Activated naive CD4-positive, alpha-beta T cell treated with anti-CD3 and anti-CD28 coated beads for 36 hours (primary cell): Measurements from ENCODE around the gene TBC1D10A. TPM values are rescaled to one million over a fixed set of nuclear protein-coding genes. Genes with fewer than 3 reads are reported as not detected.

Experiments used
- CTCF ChIA-PET: fragments of 350-600 bp; sonication (Branson Sonifier 250); formaldehyde crosslinking; loops from one replicate; lab custom pipeline; 2021; ENCODE audit warnings: antibody characterized with exemption; lab: Charles Lee
- DNase-seq: peaks from one replicate; pipeline ENCODE4 v3.0.0-alpha.2; 2020
- H3K27ac Mint-ChIP-seq: one replicate; pipeline ENCODE4 v1.8.0; 2021; ENCODE audit warnings: mild to moderate bottlenecking, mixed read lengths
- H3K27me3 Mint-ChIP-seq: one replicate; pipeline ENCODE4 v1.8.0; 2021; ENCODE audit warnings: low read depth, mixed read lengths
- H3K36me3 Mint-ChIP-seq: one replicate; pipeline ENCODE4 v1.8.0; 2021; ENCODE audit warnings: low read depth, mixed read lengths
- H3K4me1 Mint-ChIP-seq: one replicate; pipeline ENCODE4 v1.8.0; 2021; ENCODE audit warnings: low read depth, mixed read lengths
- H3K4me3 Mint-ChIP-seq: one replicate; pipeline ENCODE4 v1.8.0; 2021; ENCODE audit warnings: mild to moderate bottlenecking, moderate library complexity, mixed read lengths
- H3K9me3 Mint-ChIP-seq: one replicate; pipeline ENCODE4 v1.8.0; 2021; ENCODE audit warnings: mixed read lengths
- intact Hi-C: fragments of 100-400 bp; cut with micrococcal nuclease; formaldehyde crosslinking; loops from one replicate; pipeline ENCODE4 v1.15.1; 2023
- total RNA-seq, 2 experiments: library from RNA; stranded (reverse); gene quantifications; one replicate each; pipeline ENCODE4 v1.2.3, GENCODE V29; 2021

TBC1D10A gene
- total RNA-seq, 2 experiments from 2014 or later: 19.4 to 21.4 TPM

DNA sequence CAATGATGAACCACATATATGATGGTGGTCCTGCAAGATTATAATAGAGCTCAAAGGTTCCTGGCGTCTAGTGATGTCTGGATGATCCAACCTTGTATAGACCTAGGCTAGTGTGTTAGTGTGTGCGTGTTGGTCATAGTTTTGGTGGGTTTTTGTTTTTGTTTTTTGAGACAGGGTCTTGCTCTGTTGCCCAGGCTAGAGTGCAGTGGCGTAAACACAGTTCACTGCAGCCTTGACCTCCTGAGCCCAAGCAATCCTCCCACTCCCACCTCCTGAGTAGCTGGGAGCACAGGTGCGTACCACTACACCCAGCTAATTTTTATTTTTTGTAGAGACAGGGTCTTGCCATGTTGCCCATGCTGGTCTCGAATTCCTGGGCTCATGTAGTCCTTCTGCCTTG, 46.8 kb downstream of the TBC1D10A start:
- H3K27me3 Mint-ChIP-seq: no peaks in the 10 kb centered on the region
- H3K4me3 Mint-ChIP-seq: no peak overlapping the region
- H3K4me1 Mint-ChIP-seq: peaks cover 30% of the 10 kb centered on the region
- no peak for DNase-seq
- no peaks in the 10 kb centered on the region for H3K36me3 Mint-ChIP-seq
- no peak overlapping the region for H3K27ac Mint-ChIP-seq
- intact Hi-C loops: no loop called here
- CTCF ChIA-PET: interaction anchor here (0.7 to 1.6 kb wide), 8 partner anchors 9 to 178 kb away, joined by 3 to 9 read pairs (median 3); partner anchors contain the start of gene CASTOR1
- H3K9me3 Mint-ChIP-seq: no peaks in the 10 kb centered on the region

DNA sequence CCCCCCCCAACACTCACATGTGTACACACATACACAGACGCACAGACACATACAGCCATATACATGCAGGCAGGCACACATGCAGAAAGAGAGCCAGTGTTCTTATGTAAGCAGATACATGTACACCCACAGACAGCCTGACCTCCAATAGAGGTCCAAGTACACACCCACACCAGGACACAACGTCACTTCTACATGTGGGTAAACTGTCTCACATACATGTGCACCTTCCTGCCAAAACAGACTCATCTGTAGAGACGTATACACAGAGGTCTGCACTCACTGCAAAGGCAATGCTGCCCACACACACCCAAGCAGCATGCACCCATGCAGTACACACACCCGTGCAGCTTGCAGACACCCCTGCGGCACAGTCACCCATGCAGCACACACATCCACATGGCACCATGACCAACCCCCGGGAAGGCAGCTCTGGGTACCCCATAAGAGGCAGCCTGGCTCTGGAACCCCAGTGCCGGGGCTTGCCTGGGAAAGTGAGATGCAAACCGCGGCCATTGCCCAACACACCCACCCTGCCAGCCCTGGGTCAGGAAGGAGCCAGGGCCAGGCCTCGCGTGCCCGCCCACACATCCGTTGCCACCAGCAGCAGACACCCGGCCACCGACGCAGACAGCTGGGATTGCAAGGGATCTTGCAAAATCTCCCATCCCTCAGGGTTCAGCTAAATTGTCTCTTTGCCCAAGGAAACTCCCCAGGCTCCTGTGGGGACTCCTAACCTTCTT, 47.5 kb downstream of the TBC1D10A start:
- Mint-ChIP-seq H3K27ac (no peak overlapping the region), H3K4me1 (peaks cover 35% of the 10 kb centered on the region), H3K27me3 (no peaks in the 10 kb centered on the region), H3K36me3 (no peaks in the 10 kb centered on the region), H3K9me3 (no peaks in the 10 kb centered on the region), H3K4me3 (no peak overlapping the region)
- no peak for DNase-seq
- CTCF ChIA-PET: interaction anchor here (0.7 to 1.5 kb wide), 4 partner anchors 9 to 171 kb away, joined by 3 to 9 read pairs (median 4); partner anchors contain the start of gene CASTOR1
- intact Hi-C loops: no loop called here

DNA sequence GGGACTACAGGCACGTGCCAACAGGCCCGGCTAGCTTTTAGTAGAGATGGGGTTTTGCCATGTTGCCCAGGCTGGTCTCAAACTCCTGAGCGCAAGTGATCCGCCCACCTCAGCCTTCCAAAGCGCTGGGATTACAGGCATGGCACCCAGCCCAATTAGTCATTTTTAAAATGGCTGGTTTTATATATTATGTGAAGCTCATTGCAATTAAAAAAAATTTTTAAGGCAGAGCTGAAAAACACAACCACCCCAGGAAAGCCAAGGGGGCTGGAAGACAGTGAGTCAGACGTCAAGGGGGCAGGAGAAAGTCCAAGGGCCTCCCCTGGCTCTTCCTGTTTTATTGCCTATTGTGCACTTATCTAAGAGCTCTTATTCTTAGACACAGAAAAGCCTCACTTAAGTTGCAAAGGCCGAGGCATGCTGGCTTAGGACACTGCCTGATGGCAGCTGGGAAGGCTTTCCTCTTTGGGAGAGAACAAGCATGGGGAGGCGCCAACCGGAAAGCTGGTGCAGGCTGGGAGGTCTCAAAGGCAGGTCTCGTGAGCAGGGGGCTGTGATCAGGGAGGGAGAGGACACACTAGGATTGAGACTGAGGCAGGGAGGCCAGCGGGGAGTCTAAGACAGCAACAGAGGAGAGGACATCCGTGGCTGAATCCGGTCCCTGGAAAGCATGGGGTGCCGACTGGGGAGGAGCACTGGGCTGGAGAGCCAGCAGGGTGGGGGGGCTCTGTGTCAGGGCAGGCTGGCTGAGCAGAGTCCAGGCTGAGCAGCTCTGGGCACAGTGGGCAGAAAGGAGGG, 49.0 kb downstream of the TBC1D10A start:
- H3K4me1 Mint-ChIP-seq: peaks cover 30% of the 10 kb centered on the region
- DNase-seq: no peak

DNA sequence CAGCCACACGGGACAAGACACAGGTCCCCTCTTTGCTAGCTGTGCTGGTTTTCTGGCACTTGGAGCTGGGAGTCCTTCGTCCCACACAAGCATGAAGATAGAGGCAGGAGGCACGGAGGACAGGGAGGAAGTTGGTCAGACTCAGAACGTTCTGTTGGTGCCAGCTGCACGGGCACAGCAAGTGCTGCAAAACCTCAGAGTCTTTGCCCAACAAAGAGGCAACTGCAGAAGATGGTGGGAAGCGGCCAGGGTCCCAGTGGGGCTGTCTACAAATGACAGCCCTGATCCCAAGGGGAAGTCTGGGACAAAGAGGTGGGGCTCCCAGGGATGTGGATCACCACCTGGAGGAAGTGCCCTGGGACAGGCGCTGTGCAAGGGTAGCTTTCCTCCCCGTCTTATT, 50.7 kb downstream of the TBC1D10A start:
- no peaks in the 10 kb centered on the region for H3K27me3 Mint-ChIP-seq

More for the DNA sequence above, 49.0 kb downstream of the TBC1D10A start:
- intact Hi-C loops: no loop called here
- H3K36me3 Mint-ChIP-seq: no peaks in the 10 kb centered on the region
- no peak overlapping the region for H3K27ac Mint-ChIP-seq
- H3K4me3 Mint-ChIP-seq: no peak overlapping the region
- no peaks in the 10 kb centered on the region for H3K9me3 Mint-ChIP-seq
- no peaks in the 10 kb centered on the region for H3K27me3 Mint-ChIP-seq
- CTCF ChIA-PET: interaction anchor here (0.7 to 2.1 kb wide), 7 partner anchors 8 to 170 kb away, joined by 3 to 11 read pairs (median 5); no protein-coding TSS in a partner anchor

DNA sequence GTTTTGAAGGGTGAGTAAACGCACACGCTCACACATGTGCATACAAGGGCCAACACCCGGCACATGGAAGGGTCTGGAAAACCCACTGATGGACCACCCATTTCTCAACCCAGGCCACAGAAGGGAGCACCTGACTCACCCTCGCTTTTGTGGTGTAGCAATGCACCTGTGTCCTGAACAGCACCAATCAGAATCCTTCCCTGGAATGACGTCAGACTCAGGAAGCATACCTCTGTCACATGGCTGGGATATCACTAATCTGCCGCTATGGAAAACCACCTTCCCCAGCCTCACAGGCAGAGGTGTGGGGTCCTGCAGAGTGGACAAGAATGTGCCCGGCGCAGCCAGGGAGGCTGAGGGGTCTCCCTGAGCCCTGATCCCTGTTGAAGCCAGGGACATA, 51.1 kb downstream of the TBC1D10A start:
- H3K9me3 Mint-ChIP-seq: no peaks in the 10 kb centered on the region
- H3K36me3 Mint-ChIP-seq: peaks cover 1% of the 10 kb centered on the region
- no peaks in the 10 kb centered on the region for H3K27me3 Mint-ChIP-seq
- peak overlapping the region; percentile 62 for H3K27ac Mint-ChIP-seq
- peaks cover 30% of the 10 kb centered on the region for H3K4me1 Mint-ChIP-seq
- DNase-seq: peak; percentile 45
- intact Hi-C loops: loop anchor here (1.0 kb wide), 1 partner anchor 8 kb away; no protein-coding TSS in a partner anchor
- no peak overlapping the region for H3K4me3 Mint-ChIP-seq
- CTCF ChIA-PET: interaction anchor here (1.2 to 2.1 kb wide), 4 partner anchors 10 to 115 kb away, joined by 3 to 11 read pairs (median 6); no protein-coding TSS in a partner anchor

More for the DNA sequence above, 50.7 kb downstream of the TBC1D10A start:
- no peaks in the 10 kb centered on the region for H3K36me3 Mint-ChIP-seq
- no peaks in the 10 kb centered on the region for H3K9me3 Mint-ChIP-seq
- no peak for DNase-seq
- peak overlapping the region; percentile 62 for H3K27ac Mint-ChIP-seq
- intact Hi-C loops: no loop called here
- CTCF ChIA-PET: interaction anchor here (1.2 to 2.1 kb wide), 4 partner anchors 10 to 115 kb away, joined by 3 to 11 read pairs (median 6); no protein-coding TSS in a partner anchor
- no peak overlapping the region for H3K4me3 Mint-ChIP-seq
- H3K4me1 Mint-ChIP-seq: peaks cover 30% of the 10 kb centered on the region

DNA sequence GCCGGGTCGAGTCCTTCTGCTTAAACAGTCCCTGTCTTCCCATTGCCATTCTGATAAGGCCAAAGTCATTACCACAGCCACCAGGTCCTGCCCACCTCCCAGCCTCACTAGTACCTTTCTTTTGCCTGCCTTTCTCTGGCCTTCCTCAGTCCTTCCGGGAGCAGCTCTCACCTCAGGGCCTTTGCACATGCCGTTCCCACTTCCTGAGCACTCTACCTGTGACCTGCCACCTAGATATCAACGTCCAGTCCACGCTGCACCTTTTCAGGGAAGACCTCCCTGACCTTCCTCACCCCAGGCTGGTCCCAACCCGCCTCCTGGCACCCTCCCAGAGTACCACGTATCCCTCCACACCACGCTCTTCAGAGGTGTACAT, 52.3 kb downstream of the TBC1D10A start:
- H3K9me3 Mint-ChIP-seq: no peaks in the 10 kb centered on the region
- H3K36me3 Mint-ChIP-seq: peaks cover 11% of the 10 kb centered on the region
- H3K4me3 Mint-ChIP-seq: no peak overlapping the region
- intact Hi-C loops: no loop called here
- DNase-seq: no peak
- CTCF ChIA-PET: interaction anchor here (2.0 kb wide), 1 partner anchor 13 kb away, joined by 7 read pairs; no protein-coding TSS in a partner anchor
- no peak overlapping the region for H3K27ac Mint-ChIP-seq
- peaks cover 30% of the 10 kb centered on the region for H3K4me1 Mint-ChIP-seq
- H3K27me3 Mint-ChIP-seq: no peaks in the 10 kb centered on the region

DNA sequence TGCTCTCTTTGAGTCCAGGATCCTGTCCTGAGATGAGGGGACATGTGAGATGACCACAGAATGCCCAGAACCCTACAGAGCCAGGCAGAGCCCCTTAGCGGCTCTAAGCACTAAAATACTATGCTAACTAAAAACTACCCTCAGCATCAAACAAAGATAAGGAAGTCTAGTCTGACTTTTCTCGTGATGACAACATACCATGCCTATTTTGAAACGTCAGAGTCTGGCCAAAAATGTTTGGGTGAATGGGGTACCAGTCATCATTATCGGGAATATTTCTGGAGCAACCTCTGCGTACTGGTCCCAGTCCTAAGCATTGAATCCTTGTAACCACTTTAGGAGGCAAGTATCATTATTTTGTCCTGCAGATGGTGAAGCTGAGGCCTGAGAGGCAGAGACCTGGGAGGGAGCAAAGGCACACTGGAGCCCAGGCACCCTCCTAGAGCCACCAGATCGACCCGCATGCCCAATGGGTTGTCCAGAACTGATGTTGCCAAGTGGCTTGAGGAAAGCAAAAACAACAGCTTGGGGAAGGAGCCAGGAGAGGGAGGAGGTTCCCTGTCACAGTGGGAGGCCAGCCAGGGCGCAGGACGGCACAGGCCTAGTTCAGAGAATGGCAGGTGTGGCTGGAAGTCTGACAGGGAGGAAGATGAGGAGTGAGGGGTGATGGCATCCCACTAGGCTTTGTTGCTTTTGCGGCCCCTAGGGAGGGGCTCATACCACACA, 52.9 kb downstream of the TBC1D10A start:
- H3K36me3 Mint-ChIP-seq: peaks cover 16% of the 10 kb centered on the region

DNA sequence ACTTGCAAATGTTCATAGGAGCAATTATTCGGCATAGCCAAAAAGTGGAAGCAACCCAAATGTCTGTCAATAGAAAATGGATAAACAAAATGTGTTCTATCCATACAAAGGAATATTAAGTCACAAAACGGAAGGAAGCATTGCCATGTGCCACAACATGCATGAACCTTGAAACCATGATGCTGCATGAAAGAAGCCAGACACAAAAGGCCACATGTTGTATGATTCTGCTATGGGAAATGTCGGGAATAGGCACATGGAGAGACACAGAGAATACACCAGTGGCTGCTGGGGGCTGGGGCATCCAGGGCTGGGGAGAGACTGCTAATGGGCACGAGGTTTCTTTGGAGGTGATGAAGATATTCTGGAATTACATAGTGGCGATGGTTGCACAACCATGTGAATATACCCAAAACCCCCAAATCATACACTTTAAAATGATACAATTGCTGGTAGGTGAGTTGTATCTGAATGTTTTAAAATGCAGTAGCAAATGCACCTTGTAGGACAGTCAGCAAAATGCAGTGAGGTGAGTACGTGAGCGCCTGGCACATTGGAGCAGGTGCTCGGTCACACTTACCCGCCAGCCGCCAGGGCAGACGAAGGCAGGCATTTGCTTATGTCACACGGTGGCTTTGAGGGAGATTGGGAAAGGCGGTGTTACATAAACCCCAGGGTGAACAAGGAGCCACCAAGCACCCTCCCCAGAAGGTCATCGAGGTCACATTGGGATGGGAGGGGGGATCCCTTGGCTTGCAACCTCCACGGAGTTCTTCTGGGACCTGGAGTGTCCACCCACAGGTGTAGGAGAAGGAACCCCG, 53.8 kb downstream of the TBC1D10A start:
- intact Hi-C loops: no loop called here
- no peak for DNase-seq
- Mint-ChIP-seq H3K27me3 (no peaks in the 10 kb centered on the region), H3K9me3 (no peaks in the 10 kb centered on the region), H3K4me3 (no peak overlapping the region), H3K4me1 (peaks cover 33% of the 10 kb centered on the region), H3K27ac (no peak overlapping the region), H3K36me3 (peaks cover 23% of the 10 kb centered on the region)
- CTCF ChIA-PET: interaction anchor here (0.5 kb wide), 1 partner anchor 666 kb away, joined by 3 read pairs; no protein-coding TSS in a partner anchor

More for the DNA sequence above, 52.9 kb downstream of the TBC1D10A start:
- Mint-ChIP-seq H3K27ac (peak overlapping the region; percentile 67), H3K27me3 (no peaks in the 10 kb centered on the region), H3K9me3 (no peaks in the 10 kb centered on the region), H3K4me1 (peaks cover 30% of the 10 kb centered on the region), H3K4me3 (no peak overlapping the region)
- no peak for DNase-seq
- intact Hi-C loops: no loop called here
- CTCF ChIA-PET: interaction anchor here (0.5 kb wide), 1 partner anchor 667 kb away, joined by 3 read pairs; no protein-coding TSS in a partner anchor

DNA sequence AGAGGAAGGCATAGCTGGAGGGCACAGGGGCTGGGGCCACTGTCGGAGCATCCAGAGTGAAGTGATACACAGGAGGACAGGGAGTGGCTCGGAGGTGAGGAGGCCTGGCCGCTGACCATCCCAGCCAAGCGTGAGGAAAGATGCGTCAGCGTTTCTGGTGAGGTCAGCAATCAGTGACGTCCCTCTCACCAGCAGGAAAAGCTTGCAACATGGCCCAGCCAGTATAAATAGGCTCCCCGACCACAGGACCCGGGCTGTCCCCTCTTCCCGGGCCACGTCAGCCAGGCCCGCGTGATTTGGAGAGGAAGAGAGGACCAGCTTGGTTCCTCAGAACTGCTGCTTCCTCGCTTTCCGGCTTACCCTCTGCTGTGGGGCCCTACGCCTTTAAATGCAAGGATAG, 55.9 kb downstream of the TBC1D10A start:
- Mint-ChIP-seq H3K27me3 (no peaks in the 10 kb centered on the region), H3K36me3 (peaks cover 38% of the 10 kb centered on the region), H3K9me3 (no peaks in the 10 kb centered on the region), H3K4me3 (no peak overlapping the region), H3K4me1 (peaks cover 23% of the 10 kb centered on the region), H3K27ac (no peak overlapping the region)
- DNase-seq: no peak
- intact Hi-C loops: no loop called here
- CTCF ChIA-PET: interaction anchor here (0.5 to 1.0 kb wide), 2 partner anchors 111 to 162 kb away, joined by 3 read pairs; no protein-coding TSS in a partner anchor

DNA sequence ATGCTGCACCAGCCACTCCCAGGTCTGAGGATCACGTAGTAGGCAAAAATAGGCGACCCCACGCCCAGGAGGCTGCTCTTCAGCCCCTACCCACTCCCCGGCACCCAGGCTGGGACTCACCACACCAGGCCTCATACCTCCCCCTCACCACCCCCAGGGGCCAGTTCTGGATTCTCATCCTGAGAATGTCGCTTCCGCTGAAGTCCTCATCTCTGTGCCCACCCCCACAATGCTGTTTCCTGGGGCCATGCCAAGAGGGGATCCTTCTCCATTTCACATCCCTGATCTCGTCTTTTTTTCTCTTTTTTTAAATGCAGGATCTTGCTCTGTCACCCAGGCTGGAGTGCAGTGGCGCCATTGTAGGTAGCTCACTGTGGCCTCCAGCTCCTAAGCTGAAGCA, 58.4 kb downstream of the TBC1D10A start:
- H3K27me3 Mint-ChIP-seq: no peaks in the 10 kb centered on the region
- peaks cover 30% of the 10 kb centered on the region for H3K4me1 Mint-ChIP-seq
- H3K36me3 Mint-ChIP-seq: peaks cover 49% of the 10 kb centered on the region
- peak overlapping the region; percentile 98 for H3K27ac Mint-ChIP-seq
- CTCF ChIA-PET: interaction anchor here (0.6 to 2.6 kb wide), 4 partner anchors 13 to 162 kb away, joined by 3 to 14 read pairs (median 4); no protein-coding TSS in a partner anchor
- H3K9me3 Mint-ChIP-seq: no peaks in the 10 kb centered on the region
- peak overlapping the region; percentile 99 for H3K4me3 Mint-ChIP-seq
- no peak for DNase-seq
- intact Hi-C loops: loop anchor here (5.0 to 10.0 kb wide), 3 partner anchors 324 to 664 kb away; partner anchors contain the start of genes NF2, PES1, UQCR10 and ZMAT5
